HG02798 (cell line): ENCODE data around the gene CNTNAP5.

ENCODE experiments used
- ATAC-seq: cut with Tn5 transposase; IDR thresholded peaks from one replicate; pipeline ENCODE4 v1.9.1; 2021; ENCODE audit warnings: mild to moderate bottlenecking; ENCODE audit not compliant: unreplicated experiment, poor library complexity

Gene CNTNAP5

GRCh38 chr2:124526221-124526620 lies 501.1 kb downstream of the CNTNAP5 start:
- ATAC-seq, result no peak

GRCh38 chr2:124530203-124530602 lies 505.1 kb downstream of the CNTNAP5 start:
- ATAC-seq, result no peak

GRCh38 chr2:124533226-124533954 lies 508.3 kb downstream of the CNTNAP5 start:
- no peak for ATAC-seq

GRCh38 chr2:124534028-124534427 lies 508.9 kb downstream of the CNTNAP5 start:
- no peak for ATAC-seq

GRCh38 chr2:124535816-124536215 lies 510.7 kb downstream of the CNTNAP5 start:
- ATAC-seq, result no peak

GRCh38 chr2:124536591-124536990 lies 511.5 kb downstream of the CNTNAP5 start:
- no peak for ATAC-seq

- no peak for ATAC-seq
These were observed 513.5 kb downstream of the CNTNAP5 start for GRCh38 chr2:124538549-124538948.

- no peak for ATAC-seq
These were observed 515.7 kb downstream of the CNTNAP5 start for GRCh38 chr2:124540805-124541204.

- ATAC-seq, result no peak
These were observed 518.0 kb downstream of the CNTNAP5 start for GRCh38 chr2:124542932-124543640.

GRCh38 chr2:124547700-124548099 lies 522.6 kb downstream of the CNTNAP5 start:
- ATAC-seq, result no peak

GRCh38 chr2:124558277-124558905 lies 533.3 kb downstream of the CNTNAP5 start:
- ATAC-seq, result no peak

- no peak for ATAC-seq
These were observed 534.1 kb downstream of the CNTNAP5 start for GRCh38 chr2:124559236-124559635.

GRCh38 chr2:124560592-124561112 lies 535.6 kb downstream of the CNTNAP5 start:
- ATAC-seq, result no peak

GRCh38 chr2:124561486-124561885 lies 536.4 kb downstream of the CNTNAP5 start:
- ATAC-seq, result no peak

- no peak for ATAC-seq
These were observed 538.3 kb downstream of the CNTNAP5 start for GRCh38 chr2:124563426-124563825.

- ATAC-seq, result no peak
These were observed 541.5 kb downstream of the CNTNAP5 start for GRCh38 chr2:124566518-124566970.

GRCh38 chr2:124570872-124571271 lies 545.8 kb downstream of the CNTNAP5 start:
- ATAC-seq, result no peak

GRCh38 chr2:124571836-124572235 lies 546.7 kb downstream of the CNTNAP5 start:
- ATAC-seq, result no peak

- ATAC-seq, result no peak
These were observed 548.0 kb downstream of the CNTNAP5 start for GRCh38 chr2:124572934-124573634.

GRCh38 chr2:124575497-124575896 lies 550.4 kb downstream of the CNTNAP5 start:
- no peak for ATAC-seq
